HepG2 (cell line): ENCODE measurements around the gene MFSD6. TPM values are rescaled to one million over a fixed set of nuclear protein-coding genes. Genes with fewer than 3 reads are reported as not detected.
A peak's percentile ranks its signal among the peaks of the same experiment; 100 is the strongest.

Experiments used
- ADNP ChIP-seq: sonication (generic); formaldehyde crosslinking; IDR thresholded peaks from 2 replicates; pipeline ENCODE4 v1.4.0; 2020; ENCODE audit warnings: missing genetic modification reagents
- ARNTL ChIP-seq: sonication (generic); formaldehyde crosslinking; IDR thresholded peaks from 2 replicates; pipeline ENCODE4 v1.4.0; 2020; ENCODE audit warnings: mild to moderate bottlenecking, missing genetic modification reagents
- CBX1 ChIP-seq: IDR thresholded peaks from one replicate; pipeline ENCODE4 v1.6.1; 2016; ENCODE audit warnings: antibody characterized with exemption, low read depth
- CERS6 ChIP-seq: sonication (generic); formaldehyde crosslinking; IDR thresholded peaks from 2 replicates; pipeline ENCODE4 v1.5.0; 2020; ENCODE audit warnings: missing genetic modification reagents
- DNMT1 ChIP-seq: sonication (generic); formaldehyde crosslinking; IDR thresholded peaks from 2 replicates; pipeline ENCODE4 v1.5.1; 2020; ENCODE audit warnings: mild to moderate bottlenecking, missing genetic modification reagents
- DNMT3B ChIP-seq: conservative IDR thresholded peaks from 2 replicates; pipeline ENCODE4 v1.6.1; 2016; ENCODE audit warnings: missing biosample characterization, control low read depth
- FUBP1 ChIP-seq: sonication (generic); formaldehyde crosslinking; IDR thresholded peaks from 2 replicates; pipeline ENCODE4 v1.5.1; 2020; ENCODE audit warnings: missing genetic modification reagents, mild to moderate bottlenecking, borderline replicate concordance
- KDM2A ChIP-seq: sonication (generic); formaldehyde crosslinking; IDR thresholded peaks from 2 replicates; pipeline ENCODE4 v1.4.0; 2020; ENCODE audit warnings: low read depth, missing genetic modification reagents, borderline replicate concordance
- KLF9 ChIP-seq: IDR thresholded peaks from 2 replicates; pipeline ENCODE4 v1.6.1; 2016; ENCODE audit warnings: low read depth
- MTF2 ChIP-seq: sonication (generic); formaldehyde crosslinking; IDR thresholded peaks from 2 replicates; pipeline ENCODE4 v1.5.0; 2020; ENCODE audit warnings: missing genetic modification reagents, borderline replicate concordance
- SRSF1 ChIP-seq: fragments of 200-400 bp; formaldehyde crosslinking; optimal IDR thresholded peaks from 2 replicates; pipeline ENCODE3; 2017; ENCODE audit warnings: mild to moderate bottlenecking, low read depth, low read length, moderate library complexity
- TBX2 ChIP-seq: sonication (generic); formaldehyde crosslinking; IDR thresholded peaks from 2 replicates; pipeline ENCODE4 v1.5.0; 2020; ENCODE audit warnings: missing genetic modification reagents, mild to moderate bottlenecking, borderline replicate concordance
- ZNF121 ChIP-seq: sonication (generic); formaldehyde crosslinking; IDR thresholded peaks from 2 replicates; pipeline ENCODE4 v1.5.0; 2020; ENCODE audit warnings: mild to moderate bottlenecking, missing genetic modification reagents
- ZNF362 ChIP-seq: sonication (generic); formaldehyde crosslinking; IDR thresholded peaks from 2 replicates; pipeline ENCODE4 v1.4.0; 2020; ENCODE audit warnings: missing genetic modification reagents, mild to moderate bottlenecking, borderline replicate concordance
- ZNF704 ChIP-seq: sonication (generic); formaldehyde crosslinking; IDR thresholded peaks from 2 replicates; pipeline ENCODE4 v1.8.1; 2023; ENCODE audit warnings: mild to moderate bottlenecking, inconsistent platforms, moderate library complexity, missing genetic modification reagents, borderline replicate concordance
- ZNF740 ChIP-seq: sonication (generic); formaldehyde crosslinking; IDR thresholded peaks from 2 replicates; pipeline ENCODE4 v1.4.0; 2020; ENCODE audit warnings: missing genetic modification reagents
- ZNF816 ChIP-seq: sonication (generic); formaldehyde crosslinking; IDR thresholded peaks from 2 replicates; pipeline ENCODE4 v1.8.0; 2022; ENCODE audit warnings: missing genetic modification reagents, mild to moderate bottlenecking, borderline replicate concordance
- ZNF841 ChIP-seq: sonication (generic); formaldehyde crosslinking; IDR thresholded peaks from 2 replicates; pipeline ENCODE4 v1.8.1; 2023; ENCODE audit warnings: missing genetic modification reagents, borderline replicate concordance
- ZSCAN9 ChIP-seq: IDR thresholded peaks from 2 replicates; pipeline ENCODE4 v1.6.1; 2016; ENCODE audit warnings: borderline replicate concordance
- polyA plus RNA-seq, 8 experiments: library from polyadenylated mRNA; depleted of rRNA in 3 of 8; stranded (reverse) in 7 of 8; unstranded in 1 of 8; fragments of >200 nt; fragmentation: Illumina TruSeq in 4 of 8; extraction: Trizol in 4 of 8; gene quantifications; 2 replicates each; pipeline versions ENCODE4 v1.2.1 to v1.2.3, GENCODE V29; 2011 to 2016; ENCODE audit warnings: low read depth in 4 of 8, missing spikeins in 1 of 8, mixed read lengths in 1 of 8; ENCODE audit not compliant: insufficient read depth in 1 of 8
- total RNA-seq, 5 experiments: library from RNA; depleted of rRNA; stranded (reverse); fragments of >200 nt; fragmentation: Illumina TruSeq; extraction: Trizol; gene quantifications; 2 replicates each; pipeline ENCODE4 v1.2.3, GENCODE V29; 2016; ENCODE audit warnings: low read depth in 1 of 5
- TF ChIP-seq, protein P1 (sequence below): sonication (generic); formaldehyde crosslinking; IDR thresholded peaks from 2 replicates; pipeline ENCODE4 v1.5.0; 2020; ENCODE audit warnings: mild to moderate bottlenecking, missing genetic modification reagents, borderline replicate concordance

Gene MFSD6
- total and polyA plus RNA-seq, 2 of the 13 experiments (the other 11 are each of a cell fraction or from before 2014, with no cell fraction given) = 0.92 to 1.4 TPM

- TF ChIP-seq CERS6 (no peak; the same call in 1 of the 2 replicates), CBX1 (peak; percentile 76), DNMT1 (CRISPR knock-in tag) (peak; percentile 94), ZNF841 (CRISPR knock-in tag) (peak; percentile 96), TBX2 (CRISPR knock-in tag) (peak; percentile 92), ZSCAN9 (peak; percentile 78), DNMT3B (CRISPR knock-in tag) (no peak; the same call in 1 of the 2 replicates), KDM2A (CRISPR knock-in tag) (peak; percentile 94), ZNF816 (CRISPR knock-in tag) (peak; percentile 99), ADNP (CRISPR knock-in tag) (peak; percentile 59; the same call in 1 of the 2 replicates), ZNF740 (peak; percentile 74; the same call in 1 of the 2 replicates), MTF2 (peak; percentile 98), ZNF121 (CRISPR knock-in tag) (peak; percentile 89), SRSF1 (no peak), ARNTL (CRISPR knock-in tag) (peak; percentile 89), FUBP1 (no peak; the same call in 1 of the 2 replicates), KLF9 (CRISPR knock-in tag) (peak; percentile 20; the same call in 1 of the 2 replicates), ZNF704 (CRISPR knock-in tag) (peak; percentile 97), ZNF362 (CRISPR knock-in tag) (peak; percentile 77; the same call in 1 of the 2 replicates)
- TF ChIP-seq, protein P1, sequence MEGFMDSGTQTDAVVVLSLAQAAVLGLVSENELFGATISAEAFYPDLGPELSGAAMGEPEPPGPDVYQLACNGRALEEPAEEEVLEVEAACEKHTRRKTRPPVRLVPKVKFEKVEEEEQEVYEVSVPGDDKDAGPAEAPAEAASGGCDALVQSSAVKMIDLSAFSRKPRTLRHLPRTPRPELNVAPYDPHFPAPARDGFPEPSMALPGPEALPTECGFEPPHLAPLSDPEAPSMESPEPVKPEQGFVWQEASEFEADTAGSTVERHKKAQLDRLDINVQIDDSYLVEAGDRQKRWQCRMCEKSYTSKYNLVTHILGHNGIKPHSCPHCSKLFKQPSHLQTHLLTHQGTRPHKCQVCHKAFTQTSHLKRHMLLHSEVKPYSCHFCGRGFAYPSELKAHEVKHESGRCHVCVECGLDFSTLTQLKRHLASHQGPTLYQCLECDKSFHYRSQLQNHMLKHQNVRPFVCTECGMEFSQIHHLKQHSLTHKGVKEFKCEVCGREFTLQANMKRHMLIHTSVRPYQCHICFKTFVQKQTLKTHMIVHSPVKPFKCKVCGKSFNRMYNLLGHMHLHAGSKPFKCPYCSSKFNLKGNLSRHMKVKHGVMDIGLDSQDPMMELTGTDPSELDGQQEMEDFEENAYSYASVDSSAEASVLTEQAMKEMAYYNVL = peak; percentile 76; the same call in 1 of the 2 replicates
These were observed 126.4 kb downstream of the MFSD6 start, which contains the start of gene NEMP2 (continued) for GRCh38 chr2:190534310-190535120.
